ENCODE data around the gene ZCCHC24. TPM values are rescaled to one million over a fixed set of nuclear protein-coding genes. Genes with fewer than 3 reads are reported as not detected.

The ZCCHC24 gene
- total and polyA plus RNA-seq, 2 donors (not counting 1 experiment from before 2014, with no cell fraction given), result 33.2 to 44.4 TPM

- DNase-seq (ENCODE audit: low read depth in 2 of 2), result peak; percentile 84 to 97
- peak overlapping the region in 2 of 4 experiments; percentile 5 to 14 for H3K4me3 ChIP-seq (replicated peaks in 1 of 4; ENCODE audit: control extremely low read depth in 1 of 4, insufficient read depth in 1 of 4, low read depth in 3 of 4, low read length in 4 of 4)
- H3K27me3 ChIP-seq (ENCODE audit: control insufficient read depth, insufficient read depth, low read length), result no peaks in the 10 kb centered on the region
- TF ChIP-seq EZH2 (IDR thresholded peaks at IDR 0.05; ENCODE audit: low read length, missing control alignments), result no peak
- no peak for TF ChIP-seq CTCF (conservative IDR thresholded peaks at IDR 0.05 in 1 of 2, IDR thresholded peaks at IDR 0.05 in 1 of 2; ENCODE audit: low read depth in 1 of 2, low read length in 2 of 2)
- peaks cover 31% of the 10 kb centered on the region for H3K79me2 ChIP-seq (ENCODE audit: control insufficient read depth, insufficient read depth, low read length)
- no peak overlapping the region for H2AFZ ChIP-seq (ENCODE audit: low read length)
- H3K36me3 ChIP-seq (ENCODE audit: control insufficient read depth, insufficient read depth, low read length), result peaks cover 32% of the 10 kb centered on the region
- H3K9ac ChIP-seq (ENCODE audit: insufficient read depth, low read length), result peak overlapping the region; percentile 43
- peak overlapping the region; percentile 81 for H3K27ac ChIP-seq (ENCODE audit: insufficient read depth, low read length)
- no peaks in the 10 kb centered on the region for H3K9me3 ChIP-seq (ENCODE audit: control insufficient read depth, insufficient read depth, low read depth, low read length)
- H3K4me2 ChIP-seq (ENCODE audit: extremely low read depth, insufficient read depth, low read length), result peak overlapping the region; percentile 63
- no peaks in the 10 kb centered on the region for H4K20me1 ChIP-seq (ENCODE audit: control insufficient read depth, extremely low read depth, insufficient read depth, low read length)
- peaks cover 32% of the 10 kb centered on the region for H3K4me1 ChIP-seq (ENCODE audit: control insufficient read depth, extremely low read depth, insufficient read depth, low read length)
Measured at GRCh38 chr10:79422178-79422892, 23.1 kb downstream of the ZCCHC24 start.

GRCh38 chr10:79420974-79421688 is 24.3 kb downstream of the ZCCHC24 start:
- Histone ChIP-seq H3K27me3 (ENCODE audit: control insufficient read depth, insufficient read depth, low read length) (no peaks in the 10 kb centered on the region), H3K36me3 (ENCODE audit: control insufficient read depth, insufficient read depth, low read length) (peaks cover 34% of the 10 kb centered on the region), H2AFZ (ENCODE audit: low read length) (no peak overlapping the region), H3K27ac (ENCODE audit: insufficient read depth, low read length) (no peak overlapping the region), H4K20me1 (ENCODE audit: control insufficient read depth, extremely low read depth, insufficient read depth, low read length) (no peaks in the 10 kb centered on the region), H3K4me1 (ENCODE audit: control insufficient read depth, extremely low read depth, insufficient read depth, low read length) (peaks cover 32% of the 10 kb centered on the region), H3K9ac (ENCODE audit: insufficient read depth, low read length) (no peak overlapping the region), H3K4me2 (ENCODE audit: extremely low read depth, insufficient read depth, low read length) (no peak overlapping the region), H3K79me2 (ENCODE audit: control insufficient read depth, insufficient read depth, low read length) (peaks cover 34% of the 10 kb centered on the region), H3K4me3 (replicated peaks in 1 of 4; ENCODE audit: control extremely low read depth in 1 of 4, insufficient read depth in 1 of 4, low read depth in 3 of 4, low read length in 4 of 4) (no peak overlapping the region), H3K9me3 (ENCODE audit: control insufficient read depth, insufficient read depth, low read depth, low read length) (no peaks in the 10 kb centered on the region)
- TF ChIP-seq CTCF (conservative IDR thresholded peaks at IDR 0.05 in 1 of 2, IDR thresholded peaks at IDR 0.05 in 1 of 2; ENCODE audit: low read depth in 1 of 2, low read length in 2 of 2), result no peak
- no peak for DNase-seq (ENCODE audit: low read depth in 2 of 2)

GRCh38 chr10:79418886-79419595 is 26.4 kb downstream of the ZCCHC24 start:
- Histone ChIP-seq H3K9me3 (ENCODE audit: control insufficient read depth, insufficient read depth, low read depth, low read length) (no peaks in the 10 kb centered on the region), H3K36me3 (ENCODE audit: control insufficient read depth, insufficient read depth, low read length) (peaks cover 26% of the 10 kb centered on the region), H3K4me2 (ENCODE audit: extremely low read depth, insufficient read depth, low read length) (no peak overlapping the region), H3K27me3 (ENCODE audit: control insufficient read depth, insufficient read depth, low read length) (no peaks in the 10 kb centered on the region), H3K4me1 (ENCODE audit: control insufficient read depth, extremely low read depth, insufficient read depth, low read length) (peaks cover 26% of the 10 kb centered on the region), H3K27ac (ENCODE audit: insufficient read depth, low read length) (no peak overlapping the region), H3K4me3 (replicated peaks in 1 of 4; ENCODE audit: control extremely low read depth in 1 of 4, insufficient read depth in 1 of 4, low read depth in 3 of 4, low read length in 4 of 4) (no peak overlapping the region), H2AFZ (ENCODE audit: low read length) (no peak overlapping the region), H3K9ac (ENCODE audit: insufficient read depth, low read length) (no peak overlapping the region), H3K79me2 (ENCODE audit: control insufficient read depth, insufficient read depth, low read length) (peaks cover 35% of the 10 kb centered on the region), H4K20me1 (ENCODE audit: control insufficient read depth, extremely low read depth, insufficient read depth, low read length) (no peaks in the 10 kb centered on the region)
- TF ChIP-seq EZH2 (IDR thresholded peaks at IDR 0.05; ENCODE audit: low read length, missing control alignments), result no peak
- TF ChIP-seq CTCF (conservative IDR thresholded peaks at IDR 0.05 in 1 of 2, IDR thresholded peaks at IDR 0.05 in 1 of 2; ENCODE audit: low read depth in 1 of 2, low read length in 2 of 2), result no peak
- no peak for DNase-seq (ENCODE audit: low read depth in 2 of 2)

Data from fibroblast of lung (primary cell).